Breast epithelium (tissue), 4 donors: ENCODE data around the gene ANKRD10. TPM values are rescaled to one million over a fixed set of nuclear protein-coding genes. Genes with fewer than 3 reads are reported as not detected.
"Not testable (repeated sequence)": the region's sequence is repeated elsewhere in the genome, so short reads cannot be mapped to it uniquely, and the experiment has no call there.

ENCODE experiments used
- DNase-seq, 2 donors: peaks; one replicate each; pipeline ENCODE4 v3.0.0-alpha.2; 2019; ENCODE audit warnings: low spot score in 2 of 2
- H3K27ac ChIP-seq, 2 donors: fragments of 200-600 bp; sonication (generic) in 1 of 2; one replicate each; pipeline ENCODE4 v1.5.1; 2016 to 2019; ENCODE audit warnings: mild to moderate bottlenecking in 1 of 2
- H3K27me3 ChIP-seq, 2 donors: fragments of 200-600 bp; sonication (generic) in 1 of 2; one replicate each; pipeline versions ENCODE4 v1.5.1 to v1.6.0; 2017 to 2019; ENCODE audit warnings: control low read depth in 1 of 2, mild to moderate bottlenecking in 1 of 2
- H3K36me3 ChIP-seq: fragments of 200-600 bp; one replicate; pipeline ENCODE4 v1.5.1; 2019
- H3K4me1 ChIP-seq, 2 donors: fragments of 200-600 bp; sonication (generic); one replicate each; pipeline ENCODE4 v1.5.1; 2016 to 2019; ENCODE audit warnings: control low read depth in 1 of 2
- H3K4me3 ChIP-seq, 3 donors: fragments of 200-600 bp; sonication (generic); 1 replicate in 2 of 3; 2 replicates in 1 of 3; pipeline ENCODE4 v1.5.1; 2016 to 2019; ENCODE audit warnings: mild to moderate bottlenecking in 3 of 3, moderate library complexity in 2 of 3
- H3K9me3 ChIP-seq, 2 donors: fragments of 200-600 bp; sonication (generic) in 1 of 2; one replicate each; pipeline ENCODE4 v1.5.1; 2016 to 2019; ENCODE audit warnings: control low read depth in 1 of 2
- POLR2A ChIP-seq: fragments of 450-650 bp; IDR thresholded peaks from one replicate; pipeline ENCODE4 v1.6.1; 2016; ENCODE audit warnings: antibody characterized with exemption, mild to moderate bottlenecking, moderate library complexity
- POLR2AphosphoS5 ChIP-seq, 3 donors: sonication (generic); formaldehyde crosslinking; IDR thresholded peaks; one replicate each; pipeline ENCODE4 v1.6.1; 2017; ENCODE audit warnings: antibody characterized with exemption in 3 of 3
- intact Hi-C: fragments of 100-400 bp; cut with DNase I; formaldehyde crosslinking; loops from one replicate; pipeline ENCODE4 v1.15.1; 2023; ENCODE audit warnings: low total_unique reads
- total RNA-seq, 3 donors: library from RNA; depleted of rRNA; stranded (reverse); fragments of >200 nt; gene quantifications; one replicate each; pipeline ENCODE4 v1.1.0, GENCODE V29; 2016
- TF ChIP-seq, protein P1 (sequence below), 3 donors: fragments of 450-650 bp; IDR thresholded peaks; one replicate each; pipeline ENCODE4 v1.5.1; 2016 to 2017; ENCODE audit warnings: antibody characterized with exemption in 3 of 3, mild to moderate bottlenecking in 3 of 3, moderate library complexity in 3 of 3

Gene ANKRD10
- total RNA-seq, 3 donors from 2014 or later, result 133 to 206 (median 193) TPM

DNA sequence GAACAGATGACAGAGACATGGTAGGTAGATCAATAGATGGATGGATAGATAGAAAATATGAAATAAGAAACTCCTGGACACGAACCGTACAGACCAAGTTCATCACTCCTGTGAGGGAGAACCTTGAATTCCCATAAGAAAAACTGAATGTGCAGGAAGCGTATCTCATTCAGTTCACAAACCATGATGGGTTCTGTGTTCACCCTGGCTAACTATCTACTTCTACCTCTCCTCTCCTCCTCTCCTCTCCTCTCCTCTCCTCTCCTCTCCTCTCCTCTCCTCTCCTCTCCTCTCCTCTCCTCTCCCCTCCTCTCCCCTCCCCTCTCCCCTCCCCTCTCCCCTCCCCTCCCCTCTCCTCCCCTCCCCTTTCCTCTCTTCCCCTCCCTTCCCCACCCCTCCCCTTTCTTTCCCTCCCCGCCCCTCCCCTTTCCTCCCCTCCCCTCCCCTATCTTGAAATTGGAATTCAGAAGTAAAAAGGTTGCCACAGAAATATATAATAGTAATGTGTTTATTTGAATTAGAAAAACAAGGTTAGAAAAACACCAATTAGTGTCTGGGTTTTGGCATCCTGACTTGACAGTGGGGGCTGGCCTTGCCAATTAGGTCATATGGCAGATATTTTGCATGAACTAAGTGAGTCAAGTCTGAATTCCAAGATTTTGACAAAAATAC, 75.9 kb downstream of the ANKRD10 start:
- Histone ChIP-seq H3K4me3 (no peak overlapping the region), H3K9me3 (no peaks in the 10 kb centered on the region), H3K27ac (no peak overlapping the region), H3K36me3 (no peaks in the 10 kb centered on the region), H3K4me1 (no peaks in the 10 kb centered on the region), H3K27me3 (no peaks in the 10 kb centered on the region)
- DNase-seq, result no peak
- TF ChIP-seq, protein P1, sequence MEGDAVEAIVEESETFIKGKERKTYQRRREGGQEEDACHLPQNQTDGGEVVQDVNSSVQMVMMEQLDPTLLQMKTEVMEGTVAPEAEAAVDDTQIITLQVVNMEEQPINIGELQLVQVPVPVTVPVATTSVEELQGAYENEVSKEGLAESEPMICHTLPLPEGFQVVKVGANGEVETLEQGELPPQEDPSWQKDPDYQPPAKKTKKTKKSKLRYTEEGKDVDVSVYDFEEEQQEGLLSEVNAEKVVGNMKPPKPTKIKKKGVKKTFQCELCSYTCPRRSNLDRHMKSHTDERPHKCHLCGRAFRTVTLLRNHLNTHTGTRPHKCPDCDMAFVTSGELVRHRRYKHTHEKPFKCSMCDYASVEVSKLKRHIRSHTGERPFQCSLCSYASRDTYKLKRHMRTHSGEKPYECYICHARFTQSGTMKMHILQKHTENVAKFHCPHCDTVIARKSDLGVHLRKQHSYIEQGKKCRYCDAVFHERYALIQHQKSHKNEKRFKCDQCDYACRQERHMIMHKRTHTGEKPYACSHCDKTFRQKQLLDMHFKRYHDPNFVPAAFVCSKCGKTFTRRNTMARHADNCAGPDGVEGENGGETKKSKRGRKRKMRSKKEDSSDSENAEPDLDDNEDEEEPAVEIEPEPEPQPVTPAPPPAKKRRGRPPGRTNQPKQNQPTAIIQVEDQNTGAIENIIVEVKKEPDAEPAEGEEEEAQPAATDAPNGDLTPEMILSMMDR (IDR thresholded peaks at IDR 0.05), result no peak
- TF ChIP-seq POLR2A (no peak), POLR2AphosphoS5 (IDR thresholded peaks at IDR 0.05) (no peak)
- intact Hi-C loops, result no loop called here

DNA sequence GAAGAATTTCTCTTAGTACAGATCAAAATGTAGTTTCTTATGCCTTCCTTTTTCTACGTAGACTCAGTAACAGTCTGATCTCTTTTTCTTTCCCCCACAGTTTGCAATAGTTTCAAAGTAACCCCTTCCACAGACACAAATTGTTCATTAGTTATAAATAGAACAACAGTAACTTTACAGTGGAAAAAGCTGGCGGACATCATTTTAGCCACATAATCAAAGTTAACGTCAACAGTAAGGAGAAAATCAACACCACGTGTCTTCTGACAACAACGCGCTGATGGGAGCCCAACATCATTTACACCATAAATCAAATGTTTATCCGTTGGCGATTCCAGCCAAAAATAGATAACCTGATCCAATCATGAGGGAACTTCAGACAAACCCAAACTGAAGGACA, 76.8 kb downstream of the ANKRD10 start:
- H3K36me3 ChIP-seq, result no peaks in the 10 kb centered on the region
- no peaks in the 10 kb centered on the region for H3K9me3 ChIP-seq
- H3K4me3 ChIP-seq, result no peak overlapping the region
- H3K4me1 ChIP-seq, result no peaks in the 10 kb centered on the region
- no peaks in the 10 kb centered on the region for H3K27me3 ChIP-seq
- DNase-seq, result no peak
- TF ChIP-seq, protein P1 (IDR thresholded peaks at IDR 0.05), result no peak
- TF ChIP-seq POLR2A (no peak), POLR2AphosphoS5 (IDR thresholded peaks at IDR 0.05) (no peak)
- intact Hi-C loops, result no loop called here
- no peak overlapping the region for H3K27ac ChIP-seq

DNA sequence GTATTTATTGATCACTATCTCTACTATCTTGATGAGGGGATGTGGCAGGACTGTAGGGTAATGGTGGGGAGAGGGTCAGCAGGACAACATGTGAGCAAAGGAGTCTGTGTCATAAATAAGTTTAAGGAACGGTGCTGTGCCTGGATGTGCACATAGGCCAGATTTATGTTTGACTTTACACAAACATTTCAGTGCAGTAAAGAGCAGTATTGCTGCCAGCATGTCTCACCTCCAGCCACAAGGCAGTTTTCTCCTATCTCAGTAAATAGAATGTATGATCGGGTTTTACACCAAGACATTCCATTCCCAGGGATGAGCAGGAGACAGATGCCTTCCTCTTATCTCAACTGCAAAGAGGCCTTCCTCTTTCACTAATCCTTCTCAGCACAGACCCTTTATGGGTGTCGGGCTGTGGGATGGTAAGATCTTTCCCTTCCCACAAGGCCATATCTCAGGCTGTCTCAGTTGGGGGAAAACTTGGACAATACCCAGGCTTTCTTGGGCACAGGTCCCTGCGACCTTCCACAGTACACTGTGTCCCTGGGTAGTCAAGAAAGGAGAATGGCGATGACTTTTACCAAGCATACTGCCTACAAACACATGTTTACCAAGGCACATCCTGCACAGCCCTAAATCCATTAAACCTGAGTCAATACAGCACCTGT, 77.3 kb downstream of the ANKRD10 start:
- H3K27me3 ChIP-seq, H3K4me1 ChIP-seq, H3K27ac ChIP-seq, H3K4me3 ChIP-seq, H3K36me3 ChIP-seq, intact Hi-C loops, DNase-seq, H3K9me3 ChIP-seq: not testable (repeated sequence)

DNA sequence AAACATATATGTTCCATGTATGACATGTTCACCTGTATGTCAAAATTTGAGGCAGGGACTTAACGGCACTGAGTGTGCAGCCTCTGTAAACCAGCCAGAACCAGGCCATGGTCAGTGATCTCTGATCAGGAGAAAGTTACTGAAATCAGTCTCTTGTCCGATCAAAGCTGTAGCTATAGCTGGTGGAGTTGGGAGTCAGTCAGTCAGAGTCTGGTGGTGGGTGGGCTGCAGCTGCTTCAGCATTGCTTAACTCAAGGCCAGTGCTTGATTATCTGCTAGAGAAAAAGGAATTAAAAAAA, 78.3 kb downstream of the ANKRD10 start:
- DNase-seq, result no peak

DNA sequence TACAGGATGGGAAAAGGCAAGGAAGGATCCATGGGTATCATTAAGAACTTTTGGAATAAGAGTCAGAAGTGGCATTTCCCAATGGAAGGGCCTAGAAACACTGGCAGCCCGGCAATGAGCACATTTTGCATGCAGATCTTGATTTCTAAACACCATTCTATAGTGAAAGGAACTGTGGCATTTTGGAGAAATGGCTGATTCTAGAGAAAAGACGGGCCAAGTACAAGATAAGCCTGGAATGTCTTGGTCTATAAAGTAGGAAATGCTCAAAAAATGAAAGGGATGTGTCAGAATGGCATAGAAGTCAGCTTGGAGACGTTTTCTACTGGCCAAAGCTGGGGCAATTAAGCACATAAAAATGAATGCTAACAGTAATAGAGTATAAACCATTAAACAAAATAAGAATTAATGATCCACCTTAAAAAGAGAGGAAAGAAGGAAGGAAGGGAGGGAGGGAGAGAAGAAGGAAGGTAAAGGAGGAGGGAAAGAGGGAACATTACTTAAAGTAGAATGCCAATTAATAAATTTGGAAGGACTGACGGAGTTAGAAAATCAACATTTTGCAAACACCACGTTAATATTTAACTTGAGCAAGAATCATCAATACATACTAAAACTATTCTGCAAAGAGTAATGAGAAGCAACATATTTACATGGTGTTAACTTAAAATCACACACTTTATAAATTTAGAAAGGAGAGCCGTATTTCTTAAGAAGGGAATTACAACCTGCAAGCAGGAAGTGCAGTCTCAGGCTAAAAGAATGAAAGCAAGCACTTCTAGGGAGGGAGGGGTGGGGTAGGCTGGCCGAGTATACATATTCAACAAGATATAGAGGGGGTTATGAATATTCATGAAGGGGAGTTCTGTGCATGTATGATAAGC, 78.9 kb downstream of the ANKRD10 start:
- no peak overlapping the region for H3K4me3 ChIP-seq
- H3K27ac ChIP-seq, result no peak overlapping the region
- no peaks in the 10 kb centered on the region for H3K36me3 ChIP-seq
- H3K27me3 ChIP-seq, result no peaks in the 10 kb centered on the region
- DNase-seq, result no peak
- TF ChIP-seq POLR2AphosphoS5 (IDR thresholded peaks at IDR 0.05), result no peak
- TF ChIP-seq, protein P1 (IDR thresholded peaks at IDR 0.05), result no peak
- no peak for TF ChIP-seq POLR2A
- H3K4me1 ChIP-seq, result no peaks in the 10 kb centered on the region
- H3K9me3 ChIP-seq, result no peaks in the 10 kb centered on the region
- intact Hi-C loops, result no loop called here

More for the DNA sequence above, 78.3 kb downstream of the ANKRD10 start:
- no peak overlapping the region for H3K4me3 ChIP-seq
- intact Hi-C loops, result no loop called here
- H3K36me3 ChIP-seq, result no peaks in the 10 kb centered on the region
- no peaks in the 10 kb centered on the region for H3K4me1 ChIP-seq
- H3K9me3 ChIP-seq, result no peaks in the 10 kb centered on the region
- no peak overlapping the region for H3K27ac ChIP-seq
- no peak for TF ChIP-seq POLR2AphosphoS5 (IDR thresholded peaks at IDR 0.05)
- no peak for TF ChIP-seq POLR2A
- TF ChIP-seq, protein P1 (IDR thresholded peaks at IDR 0.05), result no peak
- no peaks in the 10 kb centered on the region for H3K27me3 ChIP-seq
